Activated CD4-positive, alpha-beta T cell treated with anti-CD3 and anti-CD28 coated beads, Interleukin-2, amount 50 U/mL, for 48 hours (primary cell): ENCODE measurements around the gene SMOC2.
"Not testable (repeated sequence)": the region's sequence is repeated elsewhere in the genome, so short reads cannot be mapped to it uniquely, and the experiment has no call there.

Experiments
- DNase-seq, 2 experiments: peaks; one replicate each; pipeline ENCODE4 v3.0.0-alpha.2; 2020

The SMOC2 gene

GRCh38 chr6:168546151-168546550 lies 105.2 kb downstream of the SMOC2 start:
- DNase-seq, result no peak

DNA sequence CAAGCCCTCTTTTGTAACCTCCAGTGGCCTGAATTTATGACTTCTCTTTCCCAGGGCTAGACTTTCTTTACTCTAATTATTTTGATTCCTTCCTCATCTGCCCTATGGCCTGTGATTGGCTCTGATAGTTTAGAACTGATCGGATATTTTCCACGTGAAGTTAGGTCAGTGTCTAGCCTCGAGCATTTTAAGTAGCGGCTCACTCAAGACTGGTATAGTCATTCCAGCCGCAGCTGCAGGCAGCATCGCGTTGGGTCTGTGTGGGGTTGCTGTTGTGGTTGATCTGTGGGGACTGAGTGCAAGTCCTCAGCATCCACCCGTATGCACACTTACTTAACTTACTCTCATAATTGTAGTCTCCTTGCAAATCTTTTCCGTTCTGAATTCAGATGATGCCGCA lies 105.7 kb downstream of the SMOC2 start:
- no peak for DNase-seq

DNA sequence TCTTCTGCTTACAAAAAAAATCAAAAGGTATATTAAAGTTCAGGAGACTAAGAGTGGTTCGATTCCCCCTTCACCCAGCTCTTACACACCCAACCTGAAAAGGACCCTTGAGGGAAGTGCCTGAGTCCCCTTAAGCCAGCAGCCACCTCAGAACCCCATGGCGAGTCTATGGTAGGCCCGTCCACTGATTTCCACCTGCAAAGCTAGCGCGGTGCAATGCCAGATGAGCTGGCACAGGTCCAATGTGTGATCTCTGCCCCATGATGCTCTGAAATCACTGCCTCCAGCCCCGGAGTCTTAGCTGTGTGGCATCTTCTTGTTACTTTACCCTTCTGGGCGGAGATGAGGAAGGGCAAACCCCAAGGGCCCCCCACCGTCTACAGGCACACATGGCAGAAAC lies 109.3 kb downstream of the SMOC2 start:
- DNase-seq, result no peak

DNA sequence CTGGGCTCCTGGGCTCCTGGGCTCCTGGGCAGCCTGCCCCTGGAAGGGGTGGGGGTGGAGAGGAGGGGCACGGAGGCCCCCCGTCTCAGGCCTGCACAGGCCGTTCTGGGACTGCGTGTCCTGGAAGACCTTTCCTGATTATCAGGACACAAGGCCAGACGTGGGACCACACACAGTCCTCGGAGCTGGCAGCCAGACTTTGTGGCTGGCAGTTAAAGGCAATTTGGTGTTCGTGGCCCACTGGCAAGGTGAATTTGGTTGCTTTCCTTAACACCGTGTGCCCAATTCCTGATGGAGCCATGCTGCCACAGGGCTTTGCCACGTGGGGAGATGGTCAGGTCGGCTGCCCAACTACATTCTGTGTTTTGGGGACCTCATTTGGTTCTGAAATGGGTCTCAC lies 113.5 kb downstream of the SMOC2 start:
- no peak for DNase-seq

- no peak for DNase-seq
Measured at GRCh38 chr6:168554898-168555617, 114.1 kb downstream of the SMOC2 start.

GRCh38 chr6:168555618-168556273 lies 114.8 kb downstream of the SMOC2 start:
- DNase-seq, result no peak

DNA sequence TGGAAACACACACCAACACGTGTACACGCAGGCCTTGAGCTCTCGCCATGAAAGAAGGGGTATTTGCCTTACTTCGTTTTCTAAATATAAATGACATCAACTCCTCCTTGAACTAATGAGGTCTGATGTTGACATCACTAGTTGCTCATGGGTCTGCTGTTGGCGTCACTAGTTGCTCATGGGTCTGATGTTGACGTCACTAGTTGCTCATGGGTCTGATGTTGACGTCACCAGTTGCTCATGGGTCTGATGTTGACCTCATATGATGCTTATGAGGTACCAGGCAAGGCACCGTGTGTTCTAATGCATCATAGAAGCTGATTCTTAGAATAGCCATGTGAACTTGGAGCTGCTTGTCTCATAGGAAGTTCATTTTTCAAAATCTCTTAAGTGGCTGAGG lies 116.5 kb downstream of the SMOC2 start:
- DNase-seq, result no peak

DNA sequence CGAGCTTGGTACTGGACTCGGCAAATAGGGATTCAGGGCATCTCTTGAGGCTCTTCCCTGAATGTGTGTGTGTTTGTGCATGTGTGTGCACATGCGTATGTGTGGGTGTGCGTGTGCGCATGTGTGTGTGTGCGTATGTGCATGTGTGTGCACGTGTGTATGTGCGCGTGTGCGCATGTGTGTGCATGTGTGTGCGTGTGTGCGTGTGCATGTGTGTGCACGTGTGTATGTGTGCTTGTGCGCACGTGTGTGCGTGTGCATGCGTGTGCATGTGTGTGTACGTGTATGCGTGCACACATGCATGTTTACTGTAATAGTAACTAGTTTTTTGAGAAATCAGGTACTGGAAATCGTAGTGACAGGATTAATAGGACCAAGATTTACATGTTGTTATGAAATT lies 117.7 kb downstream of the SMOC2 start:
- DNase-seq, result no peak

DNA sequence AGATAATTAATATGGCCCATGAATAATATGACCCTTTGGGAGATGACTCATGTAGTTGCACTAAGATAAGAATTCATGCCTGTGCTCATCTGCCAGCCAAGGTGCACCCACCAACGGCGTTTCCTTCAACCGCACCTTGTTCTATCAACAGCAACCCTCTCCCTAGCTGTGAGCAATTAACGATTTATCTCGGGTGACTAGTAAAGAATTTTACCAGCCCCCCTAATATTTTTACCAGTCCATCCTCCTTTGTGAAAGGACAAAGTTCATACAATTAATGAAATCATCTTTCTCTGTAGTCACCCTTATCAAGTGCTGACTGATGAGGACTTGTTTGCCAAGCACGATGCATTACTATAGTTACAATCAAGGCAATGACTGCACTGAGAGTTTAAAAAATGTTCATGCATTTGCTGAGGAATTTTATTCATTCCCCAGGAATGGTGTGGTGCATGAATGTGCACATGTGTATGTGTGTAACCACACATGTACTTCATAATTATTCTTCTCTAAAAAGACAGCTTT lies 118.7 kb downstream of the SMOC2 start:
- no peak for DNase-seq

DNA sequence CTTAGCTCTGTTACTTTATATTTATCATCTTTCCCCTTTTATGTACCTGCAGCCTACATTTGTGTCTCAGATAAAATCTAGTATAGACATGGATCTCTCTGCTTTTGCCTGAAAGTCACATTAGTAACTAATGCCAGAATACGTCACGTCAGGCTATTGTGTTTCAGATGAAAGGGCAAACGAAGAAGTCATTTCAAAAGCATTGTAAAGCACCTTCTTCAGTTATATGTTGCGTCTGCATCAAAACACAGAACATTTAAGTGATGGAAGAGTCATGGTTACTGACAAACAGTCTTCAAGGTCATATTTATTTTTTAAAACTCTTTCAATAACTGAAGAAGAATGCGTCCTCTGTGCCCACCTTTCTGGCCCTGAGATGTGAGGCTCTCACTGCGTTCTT lies 119.1 kb downstream of the SMOC2 start:
- no peak for DNase-seq

DNA sequence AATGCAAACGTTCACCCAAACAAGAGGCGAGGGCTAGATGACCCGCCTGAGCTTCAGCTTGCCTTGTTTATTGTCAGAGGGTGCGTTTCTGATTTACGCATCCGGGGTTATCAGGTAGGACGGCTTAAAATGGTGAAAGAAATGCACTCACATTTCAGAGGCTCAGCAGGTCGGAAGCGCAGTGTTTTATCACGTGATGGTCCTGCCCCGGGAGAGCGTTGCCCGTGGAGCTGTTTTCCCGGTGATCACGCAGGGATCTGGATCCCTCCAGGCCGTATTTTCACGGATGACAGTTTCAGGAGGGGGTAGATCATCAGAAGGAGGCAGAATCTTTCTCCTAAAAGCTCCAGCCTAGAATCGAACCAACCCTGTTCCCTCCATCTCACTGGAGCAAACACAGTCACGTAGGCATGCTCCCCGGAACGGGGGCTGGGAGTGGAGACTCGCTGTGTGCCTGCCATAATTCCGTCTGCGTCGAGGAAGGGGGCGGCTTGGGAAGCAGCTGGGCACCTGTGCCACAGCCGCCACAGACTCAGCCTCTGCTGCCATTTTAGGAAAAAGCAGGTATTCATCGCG lies 121.7 kb downstream of the SMOC2 start:
- no peak for DNase-seq

- DNase-seq, result no peak
Measured at GRCh38 chr6:168563656-168564055, 122.7 kb downstream of the SMOC2 start.

DNA sequence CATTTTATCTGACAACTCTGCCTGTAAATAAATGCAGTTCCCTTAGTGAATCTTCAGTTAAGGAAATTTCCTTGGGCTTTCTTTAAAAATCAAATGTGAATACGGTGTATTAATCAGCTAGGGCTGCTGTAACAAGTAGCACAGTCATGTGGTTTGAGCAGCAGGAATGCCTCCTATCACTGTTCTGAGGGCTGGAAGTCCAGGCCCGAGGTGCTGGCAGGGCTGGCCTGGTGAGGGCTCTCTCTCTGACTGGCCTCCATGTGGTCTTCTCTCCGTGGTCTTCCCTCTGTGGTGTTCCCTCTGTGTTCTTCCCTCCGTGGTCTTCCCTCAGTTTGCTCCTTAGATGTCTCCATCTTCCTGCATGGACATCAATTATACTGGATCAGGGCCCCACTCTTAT lies 124.1 kb downstream of the SMOC2 start:
- DNase-seq, result no peak

- DNase-seq, result no peak
Measured at GRCh38 chr6:168570211-168570610, 129.2 kb downstream of the SMOC2 start.

DNA sequence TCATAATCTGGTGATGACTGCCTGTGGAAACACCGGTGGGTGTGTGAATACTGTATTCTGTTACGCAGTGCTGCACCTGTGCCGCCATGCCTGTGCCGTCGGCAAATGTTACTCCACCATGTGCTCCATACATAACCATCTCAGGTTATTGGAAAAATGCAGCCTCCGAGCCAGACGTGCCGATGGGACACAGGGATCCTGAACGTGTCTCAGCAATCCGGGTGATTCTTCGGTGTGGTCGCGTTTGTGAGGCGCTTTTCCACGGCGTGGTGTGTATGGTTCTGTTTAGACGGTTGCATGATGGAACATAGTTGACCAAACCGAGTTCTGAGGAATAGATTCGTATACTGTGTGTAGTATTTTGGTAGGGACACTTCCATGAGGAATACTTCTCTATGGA lies 130.3 kb downstream of the SMOC2 start:
- no peak for DNase-seq

- DNase-seq, result not testable (repeated sequence)
Measured at GRCh38 chr6:168573276-168573835, 132.4 kb downstream of the SMOC2 start.

- no peak for DNase-seq
Measured at GRCh38 chr6:168574075-168574698, 133.2 kb downstream of the SMOC2 start.

DNA sequence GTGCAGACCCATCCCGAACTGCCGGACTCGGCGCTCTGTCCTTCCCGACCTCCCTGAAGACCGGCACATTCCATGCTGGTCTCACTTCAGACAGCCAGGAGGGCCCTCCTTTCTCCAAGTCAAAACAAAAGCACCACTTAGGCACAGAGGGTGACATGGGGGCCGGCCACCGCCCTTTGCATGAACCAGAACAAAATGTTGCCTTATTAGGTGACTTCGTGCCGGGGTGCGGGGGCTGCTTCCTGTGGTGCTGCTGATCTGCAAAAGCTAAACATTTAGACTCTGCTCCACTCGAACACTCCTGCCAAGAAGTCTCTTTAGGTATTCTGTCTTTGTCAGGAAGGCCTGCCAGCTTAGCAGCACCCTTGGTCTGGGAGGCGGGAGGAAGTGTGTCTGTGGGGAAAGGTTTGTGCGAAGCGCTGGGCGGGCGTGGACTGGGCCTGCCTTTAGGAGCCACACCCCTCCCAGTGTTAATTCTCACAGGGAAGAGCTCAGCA lies 133.8 kb downstream of the SMOC2 start:
- DNase-seq, result no peak

GRCh38 chr6:168575346-168576098 lies 134.5 kb downstream of the SMOC2 start:
- DNase-seq, result no peak

DNA sequence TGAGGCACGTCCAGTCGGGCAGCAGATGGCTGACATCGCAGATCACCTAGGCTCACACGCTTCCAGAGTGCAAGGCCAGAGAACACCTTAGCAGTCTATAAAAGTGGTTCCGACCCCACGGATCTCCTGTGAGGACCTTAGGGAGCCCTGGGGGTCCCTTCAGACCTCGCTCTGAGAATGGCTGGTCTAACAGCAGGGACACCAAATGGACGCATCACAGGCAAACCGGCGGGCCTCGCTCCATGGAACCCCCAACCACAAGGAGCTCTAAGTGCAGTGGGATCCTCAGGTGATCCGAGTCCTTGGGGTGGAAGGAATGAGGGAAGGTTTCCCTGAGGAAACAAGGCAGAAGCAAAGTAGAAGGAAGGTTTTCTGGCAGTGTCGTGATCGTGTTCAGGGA lies 135.4 kb downstream of the SMOC2 start:
- DNase-seq, result no peak

DNA sequence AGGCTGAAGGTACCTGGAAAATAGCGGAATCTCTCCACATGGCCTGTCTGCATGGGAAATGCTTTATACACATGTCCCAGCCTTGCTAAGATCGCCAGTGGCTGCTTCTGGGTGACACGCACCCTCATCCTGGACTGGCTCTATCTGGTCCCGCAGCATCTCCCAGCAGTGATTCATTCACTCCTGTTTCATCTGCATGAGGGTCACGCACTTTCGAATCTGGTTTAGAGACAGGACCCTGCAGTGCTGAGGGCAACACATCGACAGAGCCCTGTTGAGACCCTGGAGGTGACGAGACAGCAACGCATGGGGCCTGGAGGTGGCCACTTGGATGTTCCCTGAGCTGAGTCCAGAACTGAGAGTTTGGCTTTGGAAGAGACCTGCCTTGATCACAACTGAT lies 136.5 kb downstream of the SMOC2 start:
- DNase-seq, result no peak

- no peak for DNase-seq
Measured at GRCh38 chr6:168578036-168578435, 137.1 kb downstream of the SMOC2 start.
